HT-29 (cell line): ENCODE results near the gene CAPN11. TPM values are rescaled to one million over a fixed set of nuclear protein-coding genes. Genes with fewer than 3 reads are reported as not detected.
"Not testable (repeated sequence)": the region's sequence is repeated elsewhere in the genome, so short reads cannot be mapped to it uniquely, and the experiment has no call there.

Experiments
- DNase-seq: peaks from one replicate; pipeline ENCODE4 v3.0.0-alpha.2; 2015; ENCODE audit warnings: low spot score
- total RNA-seq: library from RNA; depleted of rRNA; stranded (reverse); fragments of >200 nt; shearing (Covaris generic); gene quantifications from 2 replicates; pipeline ENCODE4 v1.2.3, GENCODE V29; 2014

Gene CAPN11
- total RNA-seq, 1 experiment from 2014 or later: not detected

GRCh38 chr6:44131892-44132291 lies 26.7 kb upstream of the CAPN11 start:
- no peak for DNase-seq

- no peak for DNase-seq
Observed at GRCh38 chr6:44132476-44132875, 26.1 kb upstream of the CAPN11 start.

- DNase-seq: peak; percentile 57
Observed at GRCh38 chr6:44133003-44133931, 25.4 kb upstream of the CAPN11 start.

GRCh38 chr6:44133981-44134711 lies 24.5 kb upstream of the CAPN11 start:
- no peak for DNase-seq

- no peak for DNase-seq
Observed at GRCh38 chr6:44135173-44135758, 23.4 kb upstream of the CAPN11 start.

- no peak for DNase-seq
Observed at GRCh38 chr6:44135875-44136274, 22.7 kb upstream of the CAPN11 start.

- DNase-seq: no peak
Observed at GRCh38 chr6:44138717-44139350, 19.8 kb upstream of the CAPN11 start.

GRCh38 chr6:44139351-44139743 lies 19.3 kb upstream of the CAPN11 start:
- no peak for DNase-seq

GRCh38 chr6:44142835-44143234 lies 15.8 kb upstream of the CAPN11 start:
- DNase-seq: no peak

- no peak for DNase-seq
Observed at GRCh38 chr6:44143731-44144130, 14.9 kb upstream of the CAPN11 start.

GRCh38 chr6:44144536-44144935 lies 14.1 kb upstream of the CAPN11 start:
- not testable (repeated sequence) for DNase-seq

- DNase-seq: no peak
Observed at GRCh38 chr6:44145839-44146238, 12.8 kb upstream of the CAPN11 start.

- DNase-seq: no peak
Observed at GRCh38 chr6:44146685-44147084, 11.9 kb upstream of the CAPN11 start.

GRCh38 chr6:44147256-44147655 lies 11.4 kb upstream of the CAPN11 start:
- DNase-seq: no peak

GRCh38 chr6:44148306-44148705 lies 10.3 kb upstream of the CAPN11 start:
- no peak for DNase-seq

- no peak for DNase-seq
Observed at GRCh38 chr6:44149369-44150012, 9.1 kb upstream of the CAPN11 start.

- no peak for DNase-seq
Observed at GRCh38 chr6:44150317-44150917, 8.2 kb upstream of the CAPN11 start.

GRCh38 chr6:44151348-44152108 lies 7.1 kb upstream of the CAPN11 start:
- peak; percentile 77 for DNase-seq

- no peak for DNase-seq
Observed at GRCh38 chr6:44152109-44152461, 6.5 kb upstream of the CAPN11 start.

GRCh38 chr6:44152533-44152932 lies 6.1 kb upstream of the CAPN11 start:
- no peak for DNase-seq
